Skeletal muscle tissue (tissue), 4 donors: ENCODE results near the gene GBA2. TPM values are rescaled to one million over a fixed set of nuclear protein-coding genes. Genes with fewer than 3 reads are reported as not detected.

ENCODE experiments used
- H3K27ac ChIP-seq: one replicate; pipeline ENCODE4 v1.7.0; 2013; ENCODE audit warnings: mild to moderate bottlenecking, low read depth, low read length, inconsistent platforms
- H3K27me3 ChIP-seq, 3 donors: one replicate each; pipeline ENCODE4 v1.7.0; 2013; ENCODE audit warnings: low read length in 3 of 3; ENCODE audit not compliant: control insufficient read depth in 3 of 3, insufficient read depth in 3 of 3
- H3K36me3 ChIP-seq, 3 donors: one replicate each; pipeline ENCODE4 v1.7.0; 2013; ENCODE audit warnings: low read length in 3 of 3; ENCODE audit not compliant: control insufficient read depth in 3 of 3, insufficient read depth in 3 of 3
- H3K4me1 ChIP-seq, 3 donors: one replicate each; pipeline ENCODE4 v1.7.0; 2013; ENCODE audit warnings: low read length in 3 of 3, mild to moderate bottlenecking in 3 of 3; ENCODE audit not compliant: control insufficient read depth in 3 of 3, insufficient read depth in 3 of 3
- H3K4me3 ChIP-seq, 3 donors: one replicate each; pipeline ENCODE4 v1.7.0; 2013; ENCODE audit warnings: low read length in 3 of 3
- H3K9ac ChIP-seq, 3 donors: one replicate each; pipeline ENCODE4 v1.7.0; 2013; ENCODE audit warnings: low read length in 3 of 3, mild to moderate bottlenecking in 3 of 3, moderate library complexity in 2 of 3, low read depth in 1 of 3
- H3K9me3 ChIP-seq, 3 donors: one replicate each; pipeline ENCODE4 v1.7.0; 2013; ENCODE audit warnings: low read length in 3 of 3; ENCODE audit not compliant: control insufficient read depth in 3 of 3
- total RNA-seq: library from RNA; depleted of rRNA; stranded (reverse); fragments of >200 nt; gene quantifications from one replicate; pipeline ENCODE4 v1.2.3, GENCODE V29; 2014
- donor health status: Osteomylitis.

The GBA2 gene
- total RNA-seq, 1 donor from 2014 or later: 31.3 TPM

DNA sequence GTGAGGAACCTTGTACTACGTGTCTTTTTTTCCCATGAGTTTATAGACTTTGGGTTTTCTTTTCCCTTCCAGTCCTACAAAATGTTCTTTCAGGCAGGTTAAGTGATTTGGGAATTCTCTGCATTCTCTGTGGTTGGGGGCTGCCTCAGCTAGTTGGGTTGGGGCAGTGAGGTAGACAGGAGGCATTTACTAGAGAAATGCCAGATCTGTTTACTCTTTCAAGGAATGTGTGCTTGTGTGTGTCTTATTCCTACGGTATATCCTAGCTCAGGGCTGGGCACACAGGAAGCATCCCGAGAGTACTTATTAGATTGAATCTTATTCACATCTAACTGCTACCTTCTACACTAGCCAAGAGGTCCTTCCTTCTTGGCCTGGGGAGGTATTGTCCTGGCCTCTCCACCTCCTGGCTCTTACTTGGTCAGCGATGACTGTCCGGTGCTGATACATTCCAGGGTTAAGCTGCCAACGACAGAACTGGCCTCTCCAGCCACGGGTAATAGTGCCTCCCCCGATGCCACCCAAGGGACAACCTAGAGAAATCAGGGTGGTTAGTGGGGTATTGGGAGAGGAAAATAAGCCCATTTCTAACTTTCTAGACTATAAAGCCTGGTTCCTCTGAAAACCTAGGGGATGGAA, 5.0 kb downstream of the GBA2 start:
- no peaks in the 10 kb centered on the region for H3K9me3 ChIP-seq
- H3K4me1 ChIP-seq: peaks cover 32 to 44% (median 33%) of the 10 kb centered on the region in 3 donors

DNA sequence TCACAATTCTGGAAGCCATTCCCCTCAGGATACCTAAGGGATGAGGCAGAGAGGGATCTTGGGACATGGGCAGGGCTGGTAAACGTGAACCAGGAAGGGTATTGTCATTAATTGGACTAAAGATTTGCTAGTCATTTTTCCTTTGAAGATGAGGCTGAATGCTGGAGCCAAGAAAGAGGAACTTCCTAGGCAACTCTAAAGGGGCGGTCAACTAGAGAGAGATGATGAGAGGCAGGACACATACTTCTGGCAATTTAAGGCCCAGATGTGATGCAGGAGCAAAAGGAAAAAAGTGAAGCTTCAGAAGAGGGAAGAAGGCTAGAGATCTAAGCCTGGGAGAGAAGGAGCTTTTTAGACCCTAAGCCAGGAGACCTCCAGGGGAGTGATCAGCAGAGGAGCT, 5.6 kb downstream of the GBA2 start:
- H3K9me3 ChIP-seq: no peaks in the 10 kb centered on the region
- no peaks in the 10 kb centered on the region for H3K27me3 ChIP-seq
- H3K27ac ChIP-seq: no peak overlapping the region
- no peak overlapping the region for H3K4me3 ChIP-seq
- H3K9ac ChIP-seq: no peak overlapping the region
- H3K36me3 ChIP-seq: peaks cover 61 to 72% (median 62%) of the 10 kb centered on the region in 3 donors
- H3K4me1 ChIP-seq: peaks cover 32 to 43% (median 33%) of the 10 kb centered on the region in 3 donors

More for the DNA sequence above, 5.0 kb downstream of the GBA2 start:
- no peak overlapping the region for H3K9ac ChIP-seq
- H3K36me3 ChIP-seq: peaks cover 57 to 67% (median 57%) of the 10 kb centered on the region in 3 donors
- no peaks in the 10 kb centered on the region for H3K27me3 ChIP-seq
- H3K4me3 ChIP-seq: no peak overlapping the region
- peak overlapping the region; percentile 1 for H3K27ac ChIP-seq

DNA sequence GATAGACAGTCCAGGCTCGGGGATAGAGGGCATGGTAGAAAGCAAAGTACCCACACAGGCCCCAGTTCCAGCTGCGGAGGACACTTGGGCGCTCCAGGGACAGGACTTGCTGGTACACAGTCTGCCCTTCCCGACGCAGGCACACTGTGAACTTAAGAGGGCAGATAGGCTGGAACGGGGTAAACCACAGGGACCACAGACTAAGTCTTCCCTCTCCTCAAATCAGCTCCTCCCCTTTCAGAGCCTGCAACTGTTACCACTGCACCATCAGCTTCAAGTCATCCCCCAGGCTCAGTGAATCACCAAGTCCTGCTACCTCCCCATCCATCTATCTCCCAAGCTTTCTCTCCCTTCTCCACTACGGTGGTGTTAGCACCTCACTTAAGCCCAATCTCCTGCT, 7.3 kb downstream of the GBA2 start:
- no peak overlapping the region for H3K9ac ChIP-seq
- peaks cover 74 to 82% (median 80%) of the 10 kb centered on the region in 3 donors for H3K36me3 ChIP-seq
- no peak overlapping the region for H3K4me3 ChIP-seq
- peaks cover 17 to 26% (median 21%) of the 10 kb centered on the region in 3 donors for H3K4me1 ChIP-seq
- H3K27me3 ChIP-seq: no peaks in the 10 kb centered on the region
- H3K9me3 ChIP-seq: no peaks in the 10 kb centered on the region
- H3K27ac ChIP-seq: no peak overlapping the region

DNA sequence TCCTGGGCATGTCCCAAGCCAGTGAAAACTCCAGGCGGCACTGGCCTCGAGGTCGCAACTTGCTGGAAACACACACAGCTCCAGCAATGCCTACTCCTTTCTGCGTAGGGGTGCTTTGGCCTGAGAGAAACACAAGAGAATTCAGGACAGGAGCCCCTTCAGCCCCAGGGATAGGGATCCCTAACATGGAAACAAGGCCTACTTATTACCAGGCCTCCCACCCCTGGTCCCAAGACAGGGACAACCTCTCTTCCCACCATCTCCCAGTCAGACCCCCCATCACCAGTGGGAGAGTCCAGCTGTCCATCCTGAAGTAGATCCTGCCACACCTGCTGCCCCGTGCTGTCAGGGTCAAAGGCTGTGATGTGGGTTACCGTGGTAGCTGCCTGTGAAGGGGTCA, 8.8 kb downstream of the GBA2 start:
- no peaks in the 10 kb centered on the region for H3K27me3 ChIP-seq
- H3K4me1 ChIP-seq: peaks cover 4 to 13% (median 12%) of the 10 kb centered on the region in 3 donors
- H3K36me3 ChIP-seq: peaks cover 83 to 97% (median 92%) of the 10 kb centered on the region in 3 donors
- H3K9ac ChIP-seq: peak overlapping the region in 1 of 3 donors; percentile 8
- H3K9me3 ChIP-seq: no peaks in the 10 kb centered on the region
- H3K27ac ChIP-seq: no peak overlapping the region
- H3K4me3 ChIP-seq: no peak overlapping the region

DNA sequence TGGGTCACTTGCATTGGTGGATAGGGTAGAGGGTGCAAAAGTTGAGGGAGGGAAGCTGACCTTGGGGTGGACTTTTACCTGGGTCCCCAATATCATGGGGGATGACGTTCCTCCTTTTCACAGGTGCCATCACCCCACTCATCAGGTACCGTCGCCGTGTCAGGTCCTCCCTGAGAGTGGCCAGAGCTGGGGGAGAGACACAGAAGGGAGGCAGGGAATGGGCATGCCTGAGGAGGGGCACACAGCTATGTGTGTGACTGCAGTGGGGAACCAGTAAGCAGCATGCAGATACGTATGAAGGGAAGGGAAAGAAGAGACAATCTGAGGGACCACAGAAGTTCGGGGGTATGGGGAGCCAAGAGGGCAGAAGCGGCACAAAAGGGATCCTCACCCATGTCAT, 10.1 kb downstream of the GBA2 start:
- Histone ChIP-seq H3K27ac (no peak overlapping the region), H3K9me3 (no peaks in the 10 kb centered on the region), H3K9ac (no peak overlapping the region), H3K27me3 (no peaks in the 10 kb centered on the region), H3K4me3 (no peak overlapping the region), H3K36me3 (peaks cover 79 to 92% (median 90%) of the 10 kb centered on the region in 3 donors), H3K4me1 (peaks cover 0 to 5% (median 4%) of the 10 kb centered on the region in 3 donors)

DNA sequence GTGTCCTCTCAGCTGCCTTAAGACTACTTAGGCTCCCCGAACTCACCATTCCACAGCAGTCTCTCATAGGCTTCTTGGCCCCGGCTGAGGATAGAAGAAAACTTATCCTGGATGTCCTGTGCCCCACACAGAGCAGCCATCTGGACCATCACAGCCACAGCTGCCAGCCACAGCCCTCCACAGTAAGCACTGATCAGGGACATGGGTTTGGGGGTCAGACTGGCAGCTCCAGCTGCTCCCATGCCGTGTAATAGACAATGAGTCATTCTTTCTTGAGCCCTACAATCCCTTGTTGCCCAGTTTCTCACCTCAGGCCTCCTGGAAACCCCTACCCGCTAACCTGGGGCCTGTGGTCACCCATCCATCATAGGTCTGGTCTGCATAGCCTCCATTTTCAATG, 10.8 kb downstream of the GBA2 start:
- H3K9ac ChIP-seq: no peak overlapping the region
- peaks cover 71 to 84% (median 83%) of the 10 kb centered on the region in 3 donors for H3K36me3 ChIP-seq
- H3K4me1 ChIP-seq: peaks cover 3 to 9% (median 7%) of the 10 kb centered on the region in 3 donors
- H3K4me3 ChIP-seq: no peak overlapping the region
- H3K27me3 ChIP-seq: no peaks in the 10 kb centered on the region
- H3K9me3 ChIP-seq: no peaks in the 10 kb centered on the region
- H3K27ac ChIP-seq: no peak overlapping the region

DNA sequence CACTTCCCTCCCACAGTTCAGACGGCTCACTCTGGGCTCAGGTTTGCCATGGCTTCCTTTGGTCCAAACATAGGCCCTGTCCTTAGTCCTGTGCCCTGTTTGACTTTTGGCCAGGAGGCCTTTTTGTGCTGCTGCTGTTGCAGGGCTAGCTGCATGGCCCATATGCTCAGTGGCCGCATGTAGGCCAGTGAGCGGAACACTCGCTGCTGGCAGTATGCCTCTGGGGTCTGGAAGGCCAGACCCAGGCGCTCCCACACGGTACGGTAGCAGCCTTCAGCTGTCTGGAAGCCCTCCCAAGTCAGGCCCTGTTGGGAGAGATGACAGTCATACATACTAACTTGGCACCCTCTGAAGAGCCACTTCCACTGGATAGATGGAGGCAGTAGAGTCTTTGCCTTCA, 11.9 kb downstream of the GBA2 start:
- Histone ChIP-seq H3K9me3 (no peaks in the 10 kb centered on the region), H3K36me3 (peaks cover 63 to 74% (median 73%) of the 10 kb centered on the region in 3 donors), H3K9ac (peak overlapping the region in 1 of 3 donors; percentile 33), H3K27ac (peak overlapping the region; percentile 6), H3K4me1 (peaks cover 9 to 16% (median 12%) of the 10 kb centered on the region in 3 donors), H3K27me3 (no peaks in the 10 kb centered on the region), H3K4me3 (no peak overlapping the region)

DNA sequence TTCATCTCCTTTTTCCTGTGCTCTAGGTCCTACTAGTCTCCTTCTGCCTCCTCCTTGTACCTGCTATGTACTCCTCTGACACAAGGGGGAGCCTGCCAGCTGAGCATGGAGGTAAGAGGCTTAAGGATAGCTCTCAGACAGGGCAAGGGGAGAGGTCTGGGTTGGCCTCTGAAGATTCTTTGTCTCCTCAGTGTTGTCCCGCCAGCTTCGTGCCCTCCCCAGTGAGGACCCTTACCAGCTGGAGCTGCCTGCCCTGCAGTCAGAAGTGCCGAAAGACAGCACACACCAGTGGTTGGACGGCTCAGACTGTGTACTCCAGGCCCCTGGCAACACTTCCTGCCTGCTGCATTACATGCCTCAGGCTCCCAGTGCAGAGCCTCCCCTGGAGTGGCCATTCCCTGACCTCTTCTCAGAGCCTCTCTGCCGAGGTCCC, 12.8 kb downstream of the GBA2 start:
- Histone ChIP-seq H3K9me3 (no peaks in the 10 kb centered on the region), H3K4me1 (peaks cover 12 to 18% (median 13%) of the 10 kb centered on the region in 3 donors), H3K27ac (no peak overlapping the region), H3K9ac (no peak overlapping the region), H3K4me3 (no peak overlapping the region), H3K36me3 (peaks cover 55 to 66% (median 64%) of the 10 kb centered on the region in 3 donors), H3K27me3 (no peaks in the 10 kb centered on the region)

DNA sequence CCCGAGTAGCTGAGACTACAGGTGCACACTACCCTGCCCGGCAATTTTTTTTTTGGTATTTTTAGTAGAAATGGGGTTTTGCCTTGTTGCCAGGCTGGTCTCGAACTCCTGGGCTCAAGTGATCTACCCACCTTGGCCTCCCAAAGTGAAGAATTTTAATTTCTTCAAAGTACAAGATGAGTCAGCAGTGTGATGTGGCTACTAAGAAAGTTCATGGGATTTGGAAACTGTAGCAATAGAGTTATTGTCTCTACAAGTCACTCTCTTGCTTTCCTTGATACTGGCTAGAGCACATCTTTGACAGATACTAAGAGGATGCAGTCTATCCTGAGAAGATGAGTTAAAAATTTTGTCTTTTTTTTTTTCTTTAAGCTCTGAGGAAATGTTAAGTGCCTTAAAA, 14.9 kb downstream of the GBA2 start:
- no peak overlapping the region for H3K27ac ChIP-seq
- H3K27me3 ChIP-seq: no peaks in the 10 kb centered on the region
- H3K4me1 ChIP-seq: peaks cover 34 to 39% (median 34%) of the 10 kb centered on the region in 3 donors
- no peak overlapping the region for H3K9ac ChIP-seq
- peaks cover 35 to 51% (median 43%) of the 10 kb centered on the region in 3 donors for H3K36me3 ChIP-seq
- no peaks in the 10 kb centered on the region for H3K9me3 ChIP-seq
- H3K4me3 ChIP-seq: no peak overlapping the region

DNA sequence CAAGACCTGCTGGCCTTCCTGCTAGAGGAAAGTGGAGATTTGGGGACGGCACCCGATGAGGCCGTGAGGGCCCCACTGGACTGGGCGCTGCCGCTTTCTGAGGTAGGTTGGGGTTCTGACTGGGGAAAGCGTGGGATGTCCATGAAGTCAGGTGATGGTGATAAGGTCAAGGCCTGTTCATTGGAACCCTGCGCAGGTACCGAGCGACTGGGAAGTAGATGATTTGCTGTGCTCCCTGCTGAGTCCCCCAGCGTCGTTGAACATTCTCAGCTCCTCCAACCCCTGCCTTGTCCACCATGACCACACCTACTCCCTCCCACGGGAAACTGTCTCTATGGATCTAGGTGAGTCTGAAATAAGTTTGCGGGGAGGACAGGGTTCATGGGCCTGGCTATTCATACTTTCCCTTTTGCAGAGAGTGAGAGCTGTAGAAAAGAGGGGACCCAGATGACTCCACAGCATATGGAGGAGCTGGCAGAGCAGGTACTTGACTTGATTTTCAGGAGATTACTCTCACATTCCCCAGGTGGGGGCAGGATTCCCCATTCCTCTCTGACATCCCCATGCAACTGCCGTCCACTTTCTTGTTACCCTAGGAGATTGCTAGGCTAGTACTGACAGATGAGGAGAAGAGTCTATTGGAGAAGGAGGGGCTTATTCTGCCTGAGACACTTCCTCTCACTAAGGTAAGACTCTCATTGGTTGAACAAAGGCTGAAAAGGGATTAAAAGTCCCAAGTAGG, 16.1 kb downstream of the GBA2 start:
- H3K9ac ChIP-seq: peak overlapping the region; percentile 89 to 99 (median 93)
- H3K27ac ChIP-seq: peak overlapping the region; percentile 95
- H3K36me3 ChIP-seq: peaks cover 24 to 40% (median 32%) of the 10 kb centered on the region in 3 donors
- no peaks in the 10 kb centered on the region for H3K9me3 ChIP-seq
- peaks cover 45 to 51% (median 45%) of the 10 kb centered on the region in 3 donors for H3K4me1 ChIP-seq
- no peaks in the 10 kb centered on the region for H3K27me3 ChIP-seq
- peak overlapping the region; percentile 95 to 96 (median 96) for H3K4me3 ChIP-seq
